ENCODE data around the gene RIC8B.

Gene RIC8B

GRCh38 chr12:106783515-106783914, 9.0 kb downstream of the RIC8B start:
- in situ Hi-C loops (cut with HindIII; ENCODE audit: low pct_unique_long_range_greater_than_20kb, low sequenced_read_pairs): no loop called here
- TF ChIP-seq JUND (IDR thresholded peaks at IDR 0.05; ENCODE audit: low read depth): no peak
- DNase-seq (ENCODE audit: low read depth in 1 of 2, low spot score in 1 of 2): no peak

GRCh38 chr12:106790020-106790419, 15.5 kb downstream of the RIC8B start:
- in situ Hi-C loops (cut with HindIII; ENCODE audit: low pct_unique_long_range_greater_than_20kb, low sequenced_read_pairs): no loop called here
- peak in 1 of 2 experiments; percentile 33 for DNase-seq (ENCODE audit: low read depth in 1 of 2, low spot score in 1 of 2)
- TF ChIP-seq JUND (IDR thresholded peaks at IDR 0.05; ENCODE audit: low read depth): no peak

DNA sequence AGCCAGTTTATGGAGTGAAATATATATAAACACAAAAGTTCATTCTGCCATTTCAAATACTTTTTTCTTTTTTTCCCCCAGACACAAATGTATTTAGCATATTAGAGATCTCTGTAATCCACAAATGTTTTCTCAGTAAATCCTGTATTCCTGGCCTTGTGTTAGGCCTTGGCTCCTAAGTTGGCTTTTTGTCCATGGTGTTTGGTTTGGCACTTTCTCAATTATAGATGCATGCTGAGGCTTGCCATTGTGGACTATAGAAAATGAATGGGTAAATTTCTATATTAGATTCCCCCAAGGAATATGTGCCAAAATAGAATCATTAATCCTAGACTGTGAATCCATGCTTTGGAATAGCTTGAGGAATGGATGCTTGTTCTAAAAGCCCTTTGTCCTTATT, 17.0 kb downstream of the RIC8B start:
- peak in 1 of 2 experiments; percentile 53 for DNase-seq (ENCODE audit: low read depth in 1 of 2, low spot score in 1 of 2)
- no peak for TF ChIP-seq JUND (IDR thresholded peaks at IDR 0.05; ENCODE audit: low read depth)
- in situ Hi-C loops (cut with HindIII; ENCODE audit: low pct_unique_long_range_greater_than_20kb, low sequenced_read_pairs): no loop called here

- no peak for DNase-seq (ENCODE audit: low read depth in 1 of 2, low spot score in 1 of 2)
- in situ Hi-C loops (cut with HindIII; ENCODE audit: low pct_unique_long_range_greater_than_20kb, low sequenced_read_pairs): no loop called here
- TF ChIP-seq JUND (IDR thresholded peaks at IDR 0.05; ENCODE audit: low read depth): no peak
Measured at GRCh38 chr12:106794369-106794768, 19.9 kb downstream of the RIC8B start.

DNA sequence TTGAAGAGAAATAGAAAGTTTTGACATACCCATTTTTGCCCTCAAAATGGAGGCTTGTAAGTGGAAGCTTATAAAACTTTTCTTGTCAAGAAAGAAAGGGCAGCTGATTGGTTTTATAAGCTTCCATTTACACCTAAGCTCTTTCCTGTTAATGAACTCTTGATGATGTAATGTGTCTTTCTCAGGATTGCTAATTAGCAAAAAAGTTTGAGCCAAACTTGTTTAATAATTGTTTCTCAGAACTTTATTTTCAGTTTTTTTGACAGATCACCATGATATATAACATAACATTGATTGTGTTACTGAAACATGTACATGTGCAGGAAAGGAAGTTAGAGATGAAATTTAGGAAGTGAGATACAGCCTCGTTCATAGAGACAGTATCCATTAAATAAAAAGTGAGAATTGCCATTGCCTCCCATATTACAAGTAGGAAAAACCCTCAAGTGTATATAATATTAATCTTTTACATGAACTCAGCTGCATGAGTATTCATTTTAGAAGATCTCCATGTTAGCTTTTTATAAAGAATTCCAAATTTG, 26.8 kb downstream of the RIC8B start:
- DNase-seq (ENCODE audit: low read depth in 1 of 2, low spot score in 1 of 2): no peak
- no peak for TF ChIP-seq JUND (IDR thresholded peaks at IDR 0.05; ENCODE audit: low read depth)
- in situ Hi-C loops (cut with HindIII; ENCODE audit: low pct_unique_long_range_greater_than_20kb, low sequenced_read_pairs): no loop called here

- in situ Hi-C loops (cut with HindIII; ENCODE audit: low pct_unique_long_range_greater_than_20kb, low sequenced_read_pairs): no loop called here
- no peak for DNase-seq (ENCODE audit: low read depth in 1 of 2, low spot score in 1 of 2)
- no peak for TF ChIP-seq JUND (IDR thresholded peaks at IDR 0.05; ENCODE audit: low read depth)
Measured at GRCh38 chr12:106801830-106802533, 27.5 kb downstream of the RIC8B start.

DNA sequence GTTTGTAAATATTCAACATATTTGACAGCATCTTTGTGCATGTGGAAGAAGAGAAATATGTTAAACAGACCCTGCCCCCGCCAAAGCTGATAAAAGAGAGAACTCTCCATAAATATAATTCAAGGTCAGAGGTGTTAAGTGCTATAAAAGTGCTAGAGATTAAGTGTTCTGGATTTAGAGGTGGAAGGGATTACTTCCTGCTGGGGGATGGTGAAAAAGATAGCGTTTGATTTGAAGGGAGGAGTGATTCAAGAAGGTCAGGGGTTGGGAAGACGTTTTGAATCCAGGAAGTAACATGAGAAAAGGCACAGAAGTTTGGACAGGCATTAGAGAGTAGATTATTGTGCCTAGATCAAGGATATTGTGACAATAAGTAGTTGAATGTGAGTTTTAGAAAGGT, 30.2 kb downstream of the RIC8B start:
- no peak for TF ChIP-seq JUND (IDR thresholded peaks at IDR 0.05; ENCODE audit: low read depth)
- in situ Hi-C loops (cut with HindIII; ENCODE audit: low pct_unique_long_range_greater_than_20kb, low sequenced_read_pairs): no loop called here
- DNase-seq (ENCODE audit: low read depth in 1 of 2, low spot score in 1 of 2): no peak

GRCh38 chr12:106814714-106815113, 40.2 kb downstream of the RIC8B start:
- in situ Hi-C loops (cut with HindIII; ENCODE audit: low pct_unique_long_range_greater_than_20kb, low sequenced_read_pairs): no loop called here
- TF ChIP-seq JUND (IDR thresholded peaks at IDR 0.05; ENCODE audit: low read depth): no peak
- DNase-seq (ENCODE audit: low read depth in 1 of 2, low spot score in 1 of 2): no peak

GRCh38 chr12:106815741-106816140, 41.3 kb downstream of the RIC8B start:
- DNase-seq (ENCODE audit: low read depth in 1 of 2, low spot score in 1 of 2): no peak
- in situ Hi-C loops (cut with HindIII; ENCODE audit: low pct_unique_long_range_greater_than_20kb, low sequenced_read_pairs): no loop called here
- no peak for TF ChIP-seq JUND (IDR thresholded peaks at IDR 0.05; ENCODE audit: low read depth)

DNA sequence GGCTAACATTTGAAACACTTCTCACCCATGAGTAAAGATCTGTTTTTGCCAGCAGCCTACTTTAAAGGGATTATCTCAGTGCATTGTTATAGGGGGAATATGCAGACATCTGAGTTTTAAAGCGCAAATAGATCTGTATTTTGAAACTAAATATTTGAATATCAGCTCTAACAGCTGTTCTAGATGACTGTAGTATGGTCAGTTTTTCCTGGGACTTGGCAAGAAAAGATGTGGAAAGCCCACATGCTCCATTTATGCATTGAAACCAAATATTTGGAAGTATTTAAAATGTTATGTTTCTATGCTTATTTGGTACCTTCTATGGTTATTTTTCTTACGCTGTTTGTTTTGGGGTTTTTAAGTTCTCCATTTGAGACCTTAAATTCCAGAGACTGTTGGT, 41.7 kb downstream of the RIC8B start:
- in situ Hi-C loops (cut with HindIII; ENCODE audit: low pct_unique_long_range_greater_than_20kb, low sequenced_read_pairs): no loop called here
- DNase-seq (ENCODE audit: low read depth in 1 of 2, low spot score in 1 of 2): no peak

GRCh38 chr12:106819991-106820390, 45.5 kb downstream of the RIC8B start:
- in situ Hi-C loops (cut with HindIII; ENCODE audit: low pct_unique_long_range_greater_than_20kb, low sequenced_read_pairs): no loop called here
- no peak for DNase-seq (ENCODE audit: low read depth in 1 of 2, low spot score in 1 of 2)
- no peak for TF ChIP-seq JUND (IDR thresholded peaks at IDR 0.05; ENCODE audit: low read depth)

More for the DNA sequence above, 41.7 kb downstream of the RIC8B start:
- no peak for TF ChIP-seq JUND (IDR thresholded peaks at IDR 0.05; ENCODE audit: low read depth)

GRCh38 chr12:106831699-106832098, 57.2 kb downstream of the RIC8B start:
- in situ Hi-C loops (cut with HindIII; ENCODE audit: low pct_unique_long_range_greater_than_20kb, low sequenced_read_pairs): no loop called here
- TF ChIP-seq JUND (IDR thresholded peaks at IDR 0.05; ENCODE audit: low read depth): no peak
- no peak for DNase-seq (ENCODE audit: low read depth in 1 of 2, low spot score in 1 of 2)

- TF ChIP-seq JUND (IDR thresholded peaks at IDR 0.05; ENCODE audit: low read depth): no peak
- in situ Hi-C loops (cut with HindIII; ENCODE audit: low pct_unique_long_range_greater_than_20kb, low sequenced_read_pairs): no loop called here
Measured at GRCh38 chr12:106837782-106838181, 63.3 kb downstream of the RIC8B start.

GRCh38 chr12:106839333-106839732, 64.9 kb downstream of the RIC8B start:
- TF ChIP-seq JUND (IDR thresholded peaks at IDR 0.05; ENCODE audit: low read depth): no peak
- no peak for DNase-seq (ENCODE audit: low read depth in 1 of 2, low spot score in 1 of 2)
- in situ Hi-C loops (cut with HindIII; ENCODE audit: low pct_unique_long_range_greater_than_20kb, low sequenced_read_pairs): no loop called here

More at GRCh38 chr12:106837782-106838181, 63.3 kb downstream of the RIC8B start:
- no peak for DNase-seq (ENCODE audit: low read depth in 1 of 2, low spot score in 1 of 2)
